Occipital lobe (tissue), 2 donors: ENCODE data around the gene SCAPER. TPM values are rescaled to one million over a fixed set of nuclear protein-coding genes. Genes with fewer than 3 reads are reported as not detected.
"Not testable (repeated sequence)": the region's sequence is repeated elsewhere in the genome, so short reads cannot be mapped to it uniquely, and the experiment has no call there.

Experiments
- DNase-seq: peaks from one replicate; lab custom pipeline; 2025; lab: John Stamatoyannopoulos, UW
- total RNA-seq: library from RNA; depleted of rRNA; stranded (reverse); fragments of >200 nt; gene quantifications from one replicate; pipeline ENCODE4 v1.2.3, GENCODE V29; 2014

The SCAPER gene
- total RNA-seq, 1 donor from 2014 or later: 80.0 TPM

DNA sequence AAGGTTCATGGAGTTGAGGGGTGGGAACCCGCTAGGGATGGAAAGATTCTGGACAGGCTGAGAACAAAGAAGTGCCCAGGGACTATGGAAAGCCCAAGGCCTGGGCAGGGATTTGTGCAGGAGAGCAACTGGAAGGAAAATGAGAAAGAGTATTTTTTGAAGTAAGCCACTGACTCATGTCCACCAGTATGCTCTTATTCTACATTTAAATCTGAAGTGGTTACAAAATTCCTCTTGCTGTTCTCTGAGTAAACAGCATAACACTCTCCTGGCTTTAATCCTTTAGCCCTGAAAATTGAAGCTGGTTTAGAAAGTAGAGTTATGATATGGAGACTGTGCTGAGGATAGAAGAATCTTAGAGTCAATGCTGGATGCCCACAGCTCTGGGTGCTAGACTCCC, 403.4 kb downstream of the SCAPER start:
- DNase-seq: no peak

DNA sequence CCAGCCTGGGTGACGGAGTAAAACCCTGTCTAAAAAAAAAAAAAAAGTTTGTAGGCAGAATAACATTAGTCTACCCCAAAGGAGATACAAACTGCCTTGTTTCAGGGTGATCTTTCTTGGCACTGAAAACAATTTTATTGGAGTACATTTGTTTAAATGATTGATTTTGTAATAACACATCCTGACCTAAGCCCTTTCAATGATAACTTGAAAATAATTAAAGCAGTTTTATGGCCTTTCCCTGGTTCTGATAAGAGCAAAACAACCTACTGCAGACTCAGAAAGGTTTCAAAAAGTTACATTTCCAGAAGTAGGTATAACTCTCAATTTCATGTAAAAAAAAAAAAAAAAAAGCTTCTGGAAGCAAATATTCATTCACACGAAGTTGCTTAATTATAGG, 404.1 kb downstream of the SCAPER start:
- no peak for DNase-seq

DNA sequence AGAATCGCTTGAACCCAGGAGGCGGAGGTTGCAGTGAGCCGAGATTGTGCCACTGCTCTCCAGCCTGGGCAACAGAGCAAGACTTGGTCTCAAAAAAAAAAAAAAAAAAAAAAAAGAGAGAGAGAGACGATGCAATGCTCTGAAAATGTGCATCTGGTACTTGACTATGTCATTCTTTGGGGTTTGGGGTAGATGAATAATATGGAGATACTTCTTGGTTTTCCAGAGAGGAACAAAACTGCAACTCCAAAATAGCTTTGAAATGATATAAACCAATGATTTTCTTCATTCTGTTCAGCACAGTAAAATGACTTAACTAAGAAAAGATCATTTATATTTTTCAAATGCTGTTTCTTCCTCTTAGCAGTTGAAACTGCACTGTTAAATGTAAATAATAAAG, 409.7 kb downstream of the SCAPER start:
- no peak for DNase-seq

DNA sequence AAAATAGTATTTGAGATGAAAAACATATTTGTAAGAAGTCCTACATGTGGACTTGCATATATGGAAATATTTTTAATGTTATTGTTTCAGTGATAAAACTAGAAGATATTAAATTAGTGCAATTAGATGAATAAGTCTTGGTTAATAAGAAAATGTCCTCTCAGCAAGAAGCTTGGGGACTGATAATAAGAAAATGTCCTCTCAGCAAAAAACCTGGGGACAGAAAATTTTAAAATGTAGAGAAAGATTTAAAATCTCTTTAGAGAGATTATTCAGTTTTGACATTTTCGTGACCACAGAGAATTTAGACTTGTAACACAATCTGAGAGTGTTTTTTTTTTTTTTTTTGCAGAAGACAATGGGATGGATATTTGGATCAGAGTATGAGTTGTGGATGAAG, 412.6 kb downstream of the SCAPER start:
- no peak for DNase-seq

DNA sequence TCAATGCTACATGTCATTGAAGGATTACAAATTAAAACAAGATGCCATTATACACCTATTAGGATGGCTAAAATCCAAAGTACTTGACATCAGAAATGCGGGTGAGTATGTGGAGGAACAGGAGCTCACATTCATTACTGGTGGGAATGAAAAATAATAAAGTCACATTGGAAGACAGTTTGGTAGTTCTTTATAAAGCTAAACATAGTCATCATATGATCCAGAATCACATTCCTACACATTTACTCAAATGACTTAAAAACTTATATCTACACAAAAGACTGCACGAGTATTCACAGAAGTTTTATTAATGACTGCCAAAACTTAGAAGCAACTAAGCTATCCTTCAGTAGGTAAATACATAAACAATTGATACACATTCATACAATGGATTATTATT, 421.4 kb downstream of the SCAPER start:
- no peak for DNase-seq

DNA sequence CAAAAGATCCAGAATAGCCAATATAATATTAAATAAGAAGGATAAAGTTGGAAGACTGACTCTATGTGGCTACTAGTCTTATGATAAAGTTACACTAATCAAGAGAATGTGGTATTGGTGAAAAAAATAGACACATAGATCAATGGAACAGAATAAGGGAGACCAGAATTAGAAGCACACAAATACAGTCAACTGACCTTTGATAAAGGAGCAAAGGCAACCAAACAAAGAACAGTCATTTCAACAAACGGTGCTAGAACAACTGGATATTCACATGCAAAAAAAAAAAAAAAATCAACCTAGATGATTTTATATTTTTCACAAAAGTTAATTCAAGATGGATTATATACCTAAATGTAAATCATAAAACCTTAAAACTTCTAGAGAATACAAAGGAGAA, 422.1 kb downstream of the SCAPER start:
- DNase-seq: no peak

DNA sequence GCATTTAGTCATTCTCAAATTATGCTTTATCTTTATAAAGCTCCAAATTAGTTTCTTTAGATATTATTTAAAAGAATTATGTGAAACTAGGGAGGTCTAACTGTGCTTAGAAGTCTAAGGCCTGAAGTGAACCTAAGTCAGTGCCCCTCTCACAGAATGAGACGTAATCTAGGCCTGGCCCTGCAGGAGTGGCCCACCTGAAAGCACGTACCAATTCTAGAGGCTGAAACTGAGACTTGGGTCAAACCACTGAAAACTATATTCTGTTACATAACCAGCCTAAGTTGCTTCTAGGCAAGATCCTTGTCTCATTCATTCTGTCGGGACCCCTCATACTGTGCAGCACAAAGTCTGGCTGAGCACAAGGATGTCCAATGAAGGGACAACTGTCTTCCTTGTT, 424.9 kb downstream of the SCAPER start:
- no peak for DNase-seq

DNA sequence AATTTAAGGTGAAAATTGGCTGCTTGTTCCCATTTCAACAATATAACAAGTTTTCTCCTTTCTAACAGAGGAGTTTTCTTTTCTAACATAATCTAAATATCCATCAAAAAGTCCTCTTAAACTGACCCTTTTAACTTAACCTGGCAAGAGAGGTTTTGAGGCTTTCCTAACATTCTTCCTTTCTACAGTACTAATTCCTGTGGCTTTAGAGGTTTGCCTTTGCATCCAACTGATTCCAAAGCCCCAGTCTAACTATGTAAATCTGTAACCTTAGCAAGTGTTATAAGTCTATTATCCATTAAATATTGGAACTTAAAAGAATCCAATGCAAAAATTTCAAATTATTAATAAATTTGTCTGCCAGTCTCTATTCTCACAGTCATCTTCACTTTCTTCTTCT, 434.4 kb downstream of the SCAPER start:
- DNase-seq: no peak

DNA sequence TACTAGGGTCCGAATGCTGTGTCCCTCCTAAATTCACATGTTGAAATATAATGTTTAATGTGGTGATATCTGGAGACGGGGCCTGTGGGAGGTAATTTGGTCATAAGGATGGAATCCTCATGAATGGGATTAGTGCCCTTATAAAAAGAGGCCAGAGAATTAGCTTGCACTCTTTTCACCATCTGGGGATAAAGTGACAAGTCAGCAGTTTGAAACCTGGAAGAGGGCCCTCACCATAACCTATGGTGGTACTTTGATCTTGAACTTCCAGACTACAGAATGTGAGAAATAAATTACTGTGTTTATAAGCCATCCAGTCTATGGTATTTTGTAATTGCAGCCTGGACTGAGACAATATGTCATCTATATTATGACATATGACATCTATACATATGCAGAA, 436.4 kb downstream of the SCAPER start:
- DNase-seq: no peak

DNA sequence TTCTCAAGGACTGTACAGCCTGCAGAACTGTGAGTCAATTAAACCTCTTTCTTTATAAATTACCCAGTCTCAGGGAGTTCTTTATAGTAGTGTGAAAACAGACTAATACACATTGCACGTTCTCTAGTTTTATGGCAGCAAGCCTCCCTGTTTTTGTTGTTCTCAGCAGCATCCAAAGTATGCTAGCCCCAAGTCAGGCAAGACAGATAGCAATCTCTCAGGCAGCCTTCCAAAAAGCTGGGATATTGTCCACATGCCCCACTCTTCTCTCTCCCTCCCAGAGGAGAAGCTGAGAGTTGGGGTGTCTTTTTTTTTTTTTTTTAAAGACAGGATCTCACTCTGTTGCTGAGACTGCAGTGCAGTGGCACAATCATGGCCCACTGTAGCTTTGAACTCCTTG, 438.0 kb downstream of the SCAPER start:
- no peak for DNase-seq

DNA sequence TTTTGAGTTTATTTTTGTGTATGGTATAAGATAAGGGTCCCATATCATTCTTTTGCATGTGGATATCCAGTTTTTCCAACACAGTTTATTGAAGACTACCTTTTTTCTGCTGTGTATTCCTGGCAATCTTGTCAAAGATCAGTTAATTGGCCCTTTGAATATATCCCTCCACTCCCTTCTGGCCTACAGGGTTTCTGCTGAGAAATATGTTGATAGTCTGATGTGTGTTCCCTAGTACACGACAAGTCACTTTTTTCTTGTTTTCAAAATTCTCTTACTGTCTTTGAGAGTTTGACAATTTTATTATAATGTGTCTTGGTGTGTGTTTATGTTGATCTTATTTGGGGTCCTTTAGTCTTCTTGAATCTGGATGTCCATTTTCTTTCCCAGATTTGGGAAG, 439.4 kb downstream of the SCAPER start:
- no peak for DNase-seq

DNA sequence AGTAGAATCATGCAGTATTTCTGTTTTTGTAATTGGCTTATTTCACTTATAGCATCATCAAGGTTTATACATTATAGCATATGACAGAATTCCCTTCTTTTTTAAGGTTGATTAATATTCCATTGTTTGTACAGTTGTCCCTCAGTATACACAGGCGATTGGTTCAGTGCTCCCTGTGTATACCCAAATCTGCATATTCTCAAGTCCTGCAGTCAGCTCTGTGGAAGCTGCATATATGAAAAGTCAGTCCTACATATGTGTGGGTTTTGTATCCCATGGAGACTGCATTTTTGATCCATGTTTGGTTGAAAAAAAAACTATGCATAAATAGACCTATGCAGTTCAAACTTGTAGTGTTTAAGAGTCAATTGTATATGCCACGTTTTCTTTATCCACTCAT, 440.9 kb downstream of the SCAPER start:
- no peak for DNase-seq

DNA sequence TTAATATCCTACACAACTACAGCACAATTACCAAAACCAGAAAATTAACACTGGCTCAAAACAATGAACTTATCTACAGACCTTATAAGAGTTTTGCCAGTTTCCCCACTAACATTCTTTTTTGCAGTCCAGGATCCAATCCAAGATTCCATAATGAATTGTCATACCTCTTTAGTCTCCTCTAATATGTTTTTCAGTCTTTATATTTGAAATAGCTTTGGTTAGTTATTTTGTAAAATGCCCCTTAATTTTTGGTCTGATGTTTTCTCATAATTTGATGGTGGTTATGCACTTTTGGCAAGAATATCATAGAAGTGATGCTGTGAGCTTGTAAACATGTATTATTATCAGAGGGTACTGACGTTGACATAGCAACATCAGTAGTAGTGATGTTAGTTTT, 444.3 kb downstream of the SCAPER start:
- DNase-seq: no peak

DNA sequence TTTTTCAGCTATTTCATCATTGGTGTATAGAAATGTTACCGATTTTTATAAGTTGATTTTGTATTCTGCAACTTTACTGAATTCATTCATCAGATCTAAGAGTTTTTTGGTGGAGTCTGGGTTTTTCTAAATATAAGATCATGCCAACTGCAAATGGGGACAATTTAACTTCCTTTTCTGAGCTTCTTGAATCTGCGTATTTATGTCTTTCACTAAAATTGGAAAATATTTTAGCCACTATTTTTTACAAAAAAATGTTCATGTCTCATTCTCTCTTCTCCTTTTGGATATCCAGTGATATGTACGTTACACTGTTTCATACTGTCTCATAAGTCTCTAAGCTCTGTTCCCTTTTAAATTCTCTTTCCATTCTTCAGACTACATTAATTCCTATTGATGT, 444.8 kb downstream of the SCAPER start:
- DNase-seq: no peak

DNA sequence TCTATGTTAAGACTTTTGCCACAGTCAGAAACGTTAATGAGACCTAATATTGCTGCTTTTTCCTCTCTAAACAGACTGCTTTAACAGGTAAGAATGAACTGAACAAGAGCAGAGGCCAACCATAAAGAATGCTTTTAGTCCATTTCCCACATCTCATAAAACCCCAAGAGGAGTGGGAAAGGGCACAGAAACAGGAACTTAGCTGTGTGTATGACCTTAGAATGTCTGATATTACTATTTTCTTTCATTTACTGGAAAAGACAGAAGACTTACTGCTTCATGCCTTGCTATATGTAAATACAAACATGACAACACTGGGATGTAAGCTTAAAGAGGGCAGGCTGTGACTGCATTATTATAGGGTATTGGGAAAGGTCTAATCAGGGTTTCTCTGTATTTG, 453.6 kb downstream of the SCAPER start:
- DNase-seq: no peak

DNA sequence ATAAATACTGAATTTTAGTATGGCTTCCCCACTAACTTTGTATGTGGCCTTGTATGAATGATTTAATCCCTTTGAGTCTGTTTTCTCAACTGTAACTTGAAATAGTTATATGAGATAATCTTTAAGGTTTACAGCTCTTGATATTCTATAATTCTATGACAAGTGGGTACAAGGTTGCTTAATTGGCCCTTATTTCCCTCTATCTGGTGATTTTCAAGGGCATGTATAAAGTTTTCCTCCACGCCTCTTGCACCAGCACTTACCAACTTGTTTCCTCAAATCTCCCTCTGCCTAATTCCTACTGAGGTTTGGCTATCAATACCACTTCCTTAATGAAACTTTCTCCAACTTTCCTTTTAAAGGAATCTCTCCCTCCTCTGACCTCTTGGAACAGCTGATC, 455.7 kb downstream of the SCAPER start:
- no peak for DNase-seq

DNA sequence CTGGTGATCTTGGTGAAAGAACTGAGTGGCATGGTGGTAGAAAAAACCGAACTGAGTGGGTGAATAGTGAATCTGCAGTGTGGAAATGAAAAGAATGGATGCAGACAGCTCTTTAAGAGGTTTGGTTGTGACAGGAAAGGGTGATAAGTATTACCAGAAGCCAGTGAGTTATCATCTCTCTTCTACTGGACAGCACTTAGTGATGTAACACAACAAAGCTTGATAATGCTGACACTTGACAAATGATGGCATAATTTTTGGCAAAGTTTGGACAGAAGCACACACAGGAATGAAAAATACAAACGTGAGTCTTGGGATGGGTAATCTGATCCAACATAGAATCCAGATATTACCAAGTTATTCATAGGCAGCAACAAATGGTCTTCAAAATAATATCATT, 456.4 kb downstream of the SCAPER start:
- no peak for DNase-seq

DNA sequence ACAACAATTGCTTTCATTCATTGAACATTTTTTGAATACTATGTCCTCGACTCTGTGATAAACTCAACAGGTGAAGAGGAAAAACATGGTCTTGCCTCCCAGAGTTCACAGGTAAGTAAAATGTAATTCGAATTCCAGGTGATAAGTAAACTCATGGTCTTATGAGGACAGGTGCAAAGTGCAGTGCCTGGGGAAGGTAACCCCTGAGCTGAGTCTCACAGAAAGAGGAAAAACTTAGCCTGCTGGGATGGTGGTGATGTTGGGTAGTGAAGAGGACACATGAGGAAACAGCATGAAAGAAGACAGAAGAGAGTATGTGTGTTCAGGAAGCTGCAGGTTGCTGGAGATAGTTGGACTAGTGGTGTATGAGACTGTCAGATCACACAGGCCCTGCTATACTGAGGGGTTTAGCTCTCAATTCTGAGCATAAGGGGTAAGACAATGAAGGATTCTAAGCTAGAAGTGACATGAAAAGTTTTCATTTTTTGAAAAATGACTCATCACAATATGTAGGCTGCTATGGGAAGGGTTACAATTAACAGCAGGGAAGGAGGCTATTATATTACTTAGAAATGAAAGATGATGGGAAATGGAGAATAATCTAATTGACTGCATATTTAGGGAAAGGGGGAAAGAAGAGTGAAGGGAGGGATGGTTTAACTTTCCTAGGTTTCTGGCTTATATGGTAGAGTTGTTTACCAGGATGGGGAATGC, 457.3 kb downstream of the SCAPER start:
- DNase-seq: no peak

DNA sequence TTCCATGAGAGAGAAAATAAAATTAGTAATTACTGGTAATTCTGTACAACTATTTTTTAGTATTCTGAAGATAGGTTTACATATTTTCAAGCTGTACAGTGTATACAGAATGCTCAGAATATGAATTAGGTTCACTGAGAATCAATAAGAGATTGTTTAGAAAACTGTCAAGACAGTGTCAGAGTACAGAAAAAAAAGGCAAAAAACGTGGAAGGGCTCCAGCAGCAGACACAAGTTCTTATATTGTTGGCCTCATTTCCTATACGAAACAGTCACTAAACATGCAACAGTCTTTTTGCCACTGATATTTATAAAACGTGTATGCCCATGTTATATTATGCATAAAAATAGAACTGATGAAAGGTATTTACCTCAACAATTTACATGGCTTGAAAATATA, 464.7 kb downstream of the SCAPER start:
- DNase-seq: no peak

DNA sequence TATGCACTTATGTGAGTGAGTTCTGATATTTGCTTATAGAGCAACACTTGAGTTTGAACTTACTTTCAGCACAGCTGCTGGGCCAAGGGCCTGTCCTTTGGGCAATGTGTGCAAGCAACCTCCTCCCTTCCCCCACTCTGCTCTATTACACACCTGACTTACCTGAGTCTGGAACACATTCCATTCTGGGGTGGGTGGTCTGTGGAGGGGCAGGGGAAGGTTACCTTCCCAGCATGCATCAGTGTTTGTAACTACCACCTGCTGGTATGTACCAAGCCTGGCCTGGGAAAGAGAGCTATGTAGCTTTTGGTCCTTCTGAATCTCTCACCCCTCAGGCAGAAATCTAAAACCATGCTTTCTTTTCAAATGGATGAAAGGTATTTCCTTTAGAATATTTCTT, 465.6 kb downstream of the SCAPER start:
- no peak for DNase-seq

DNA sequence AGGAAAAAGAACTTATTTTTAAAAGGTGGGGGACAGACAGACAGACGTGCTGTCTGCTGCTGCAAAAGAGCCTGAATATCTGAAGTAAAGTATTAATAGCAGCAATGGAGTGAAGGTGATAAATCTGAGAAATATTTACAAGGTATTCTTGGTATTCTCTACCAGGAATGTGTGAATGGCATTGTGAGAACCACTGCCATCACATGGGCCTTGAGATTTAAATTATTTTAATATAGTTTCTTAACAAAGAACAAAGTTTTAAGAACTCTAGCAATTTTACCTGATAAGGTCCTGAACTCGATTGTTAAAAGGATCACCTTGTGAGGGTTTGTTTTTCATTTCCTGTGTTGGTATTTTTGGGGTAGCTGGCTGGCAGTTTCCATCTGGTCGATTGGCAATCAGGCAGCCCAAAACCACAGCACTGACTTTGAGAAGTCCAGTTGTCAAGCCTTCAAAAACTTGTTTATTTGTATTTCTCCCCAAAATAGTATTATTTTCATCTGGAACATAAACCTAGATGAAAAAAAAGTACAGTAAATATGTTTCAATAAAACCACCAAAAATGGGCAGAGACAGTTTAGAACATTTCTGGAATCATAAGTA, 471.2 kb downstream of the SCAPER start:
- DNase-seq: no peak

DNA sequence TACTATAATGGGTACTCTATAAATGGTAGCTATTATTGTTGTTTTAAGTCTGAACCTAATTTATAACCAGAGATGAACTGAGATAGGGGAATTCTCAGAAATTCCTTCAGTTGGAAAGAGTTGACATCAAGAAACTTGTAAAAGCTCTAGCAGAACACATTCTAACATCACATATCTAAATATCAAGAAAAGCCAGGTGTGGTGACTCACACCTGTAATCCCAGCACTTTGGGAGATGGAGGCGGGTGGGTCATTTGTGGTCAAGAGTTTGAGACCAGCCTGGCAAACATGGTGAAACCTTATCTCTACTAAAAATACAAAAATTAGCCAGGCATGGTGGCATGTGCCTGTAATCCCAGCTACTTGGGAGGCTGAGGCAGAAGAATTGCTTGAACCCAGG, 472.1 kb downstream of the SCAPER start:
- not testable (repeated sequence) for DNase-seq

DNA sequence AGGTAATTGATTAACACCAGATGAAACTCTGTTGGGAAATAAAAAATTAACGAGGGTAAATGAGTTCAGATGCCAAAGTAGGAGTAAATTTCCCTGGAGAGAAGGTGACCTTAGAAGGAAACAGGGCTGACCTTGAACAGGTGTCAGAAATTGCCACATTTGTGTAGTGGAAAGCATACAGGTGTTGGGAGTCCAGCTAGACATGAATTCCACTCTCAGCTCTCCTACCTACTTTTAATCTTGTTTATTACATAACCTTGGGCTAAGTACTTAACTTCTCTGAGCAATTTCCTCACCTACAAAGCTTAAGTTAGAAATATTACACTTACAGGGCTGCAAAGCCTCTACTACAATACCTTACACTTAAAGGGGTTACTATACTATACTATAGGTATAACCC, 472.5 kb downstream of the SCAPER start:
- no peak for DNase-seq

DNA sequence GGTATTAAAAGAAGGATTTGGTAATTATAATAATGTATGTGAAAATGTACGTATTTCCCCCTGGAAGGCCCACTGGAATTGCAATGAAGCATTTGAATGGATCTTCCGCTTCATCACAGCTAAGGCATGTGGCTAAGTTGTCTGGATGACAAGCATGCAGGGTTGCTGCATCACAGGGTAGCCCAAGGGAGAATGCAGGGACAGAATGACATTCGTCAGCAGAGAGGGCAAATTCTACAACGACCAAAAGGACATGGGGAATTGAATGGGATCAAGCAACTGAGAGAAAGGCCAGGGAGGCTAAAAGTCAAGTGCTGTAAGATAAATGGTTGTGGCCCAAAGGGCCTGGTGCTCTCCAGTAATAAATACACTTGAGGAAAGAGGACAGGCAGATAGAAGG, 473.2 kb downstream of the SCAPER start:
- DNase-seq: no peak
